Lower lobe of right lung (tissue), 2 donors: Measurements from ENCODE around the gene SLIT3. TPM values are rescaled to one million over a fixed set of nuclear protein-coding genes. Genes with fewer than 3 reads are reported as not detected.

ENCODE experiments used
- ATAC-seq, 2 donors: fragments of 200-7000 bp; cut with Tn5 transposase; one replicate each; pipeline ENCODE4 v1.9.1; 2020 to 2022; ENCODE audit warnings: mild to moderate bottlenecking in 2 of 2, moderate library complexity in 2 of 2
- DNase-seq: peaks from one replicate; pipeline ENCODE4 v3.0.0-alpha.2; 2020
- H3K27ac ChIP-seq: fragments of 200-600 bp; one replicate; pipeline ENCODE4 v1.8.0; 2022
- H3K27me3 ChIP-seq: fragments of 200-600 bp; one replicate; pipeline ENCODE4 v1.8.0; 2022; ENCODE audit warnings: low read depth
- H3K36me3 ChIP-seq: fragments of 200-600 bp; one replicate; pipeline ENCODE4 v1.8.0; 2022; ENCODE audit warnings: mild to moderate bottlenecking
- H3K4me1 ChIP-seq: fragments of 200-600 bp; one replicate; pipeline ENCODE4 v1.8.0; 2022
- H3K4me3 ChIP-seq: fragments of 200-600 bp; one replicate; pipeline ENCODE4 v1.8.0; 2022; ENCODE audit warnings: mild to moderate bottlenecking
- H3K9me3 ChIP-seq: fragments of 200-600 bp; one replicate; pipeline ENCODE4 v1.8.0; 2022
- CTCF ChIP-seq: fragments of 200-600 bp; IDR thresholded peaks from one replicate; pipeline ENCODE4 v1.8.0; 2022; ENCODE audit warnings: antibody characterized with exemption, mild to moderate bottlenecking
- intact Hi-C: fragments of 100-400 bp; cut with DNase I; formaldehyde crosslinking; loops from one replicate; pipeline ENCODE4 v1.11.0; 2022
- total RNA-seq: library from RNA; stranded (reverse); fragmentation: NEBNext Ultra II Directional; extraction: Animal tissue kit (Norgen Biotek cat#: 25700); gene quantifications from one replicate; pipeline ENCODE4 v1.2.1, GENCODE V29; 2021
- donor health status: DM: no; HTN: yes; CAD: no; lungs with severe emphysema.

The SLIT3 gene
- total RNA-seq, 1 donor from 2014 or later, result 48.6 TPM

- no peaks in the 10 kb centered on the region for H3K36me3 ChIP-seq
- H3K27me3 ChIP-seq, result no peaks in the 10 kb centered on the region
- ATAC-seq, result no peak
- H3K4me3 ChIP-seq, result no peak overlapping the region
- intact Hi-C loops, result no loop called here
- DNase-seq, result no peak
- H3K4me1 ChIP-seq, result no peaks in the 10 kb centered on the region
- no peak overlapping the region for H3K27ac ChIP-seq
- TF ChIP-seq CTCF, result no peak
- no peaks in the 10 kb centered on the region for H3K9me3 ChIP-seq
Measured at GRCh38 chr5:169341556-169341955, 40.6 kb upstream of the SLIT3 start.

DNA sequence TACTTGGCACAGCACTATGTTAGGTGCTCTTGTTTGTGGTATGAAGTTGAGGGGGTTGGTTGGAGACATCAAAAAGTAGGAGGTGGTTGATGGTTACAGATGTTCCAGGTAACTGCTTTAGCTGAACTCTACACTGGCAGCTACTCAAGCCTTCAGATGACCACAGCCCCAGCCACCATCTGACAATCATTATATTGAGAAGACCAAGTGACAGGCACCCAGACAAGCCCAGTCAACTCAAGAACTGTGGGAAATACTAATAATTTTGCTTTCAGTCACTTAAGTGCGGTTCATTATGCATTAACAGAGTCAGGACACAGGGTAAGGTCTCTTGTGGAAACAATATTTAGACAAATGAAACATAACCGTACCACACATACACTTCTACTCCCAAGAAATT, 38.9 kb upstream of the SLIT3 start:
- Histone ChIP-seq H3K4me1 (no peaks in the 10 kb centered on the region), H3K9me3 (no peaks in the 10 kb centered on the region), H3K27me3 (no peaks in the 10 kb centered on the region), H3K27ac (no peak overlapping the region), H3K36me3 (no peaks in the 10 kb centered on the region), H3K4me3 (no peak overlapping the region)
- ATAC-seq, result no peak
- intact Hi-C loops, result no loop called here
- TF ChIP-seq CTCF, result no peak
- no peak for DNase-seq

DNA sequence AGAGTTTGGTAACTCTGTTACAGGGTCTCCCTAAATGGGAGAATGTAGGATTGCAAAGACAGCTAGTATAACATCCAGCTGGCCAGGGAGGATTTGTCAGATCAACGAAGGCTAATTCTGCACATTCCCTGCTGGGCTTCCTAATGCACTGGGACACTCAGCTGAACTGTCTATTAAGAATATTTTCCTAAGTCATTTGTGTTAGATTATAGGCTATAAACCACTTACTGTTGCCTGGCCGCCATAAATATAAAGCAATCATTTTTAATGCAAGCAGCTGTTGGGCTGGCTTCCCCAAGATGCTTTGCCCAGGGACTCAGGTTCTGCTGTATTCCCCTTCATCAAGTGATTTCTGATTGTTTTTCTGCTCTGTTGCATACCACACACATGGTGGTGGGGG, 35.3 kb upstream of the SLIT3 start:
- no peaks in the 10 kb centered on the region for H3K36me3 ChIP-seq
- H3K4me3 ChIP-seq, result no peak overlapping the region
- intact Hi-C loops, result no loop called here
- ATAC-seq (no peak), DNase-seq (no peak)
- H3K27me3 ChIP-seq, result no peaks in the 10 kb centered on the region
- H3K27ac ChIP-seq, result no peak overlapping the region
- no peaks in the 10 kb centered on the region for H3K9me3 ChIP-seq
- TF ChIP-seq CTCF, result no peak
- no peaks in the 10 kb centered on the region for H3K4me1 ChIP-seq

DNA sequence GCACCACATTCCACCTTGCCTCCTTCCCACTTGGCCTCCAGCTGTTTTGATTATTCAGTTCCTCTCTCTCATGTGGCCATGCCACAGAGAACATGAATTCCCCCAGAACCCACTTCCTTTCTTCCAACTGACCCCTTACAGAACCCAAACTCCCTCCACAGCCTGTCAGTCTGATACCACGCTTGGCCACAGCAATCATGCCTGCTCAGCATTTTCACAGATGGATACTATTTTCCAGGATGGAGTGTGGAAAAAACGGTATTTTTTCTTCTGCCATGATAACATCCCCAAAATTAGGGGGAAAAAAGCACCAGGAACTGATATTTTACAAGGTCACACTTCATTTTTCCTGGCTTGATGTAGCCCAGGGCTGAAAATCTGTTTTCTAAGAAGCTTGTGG, 34.9 kb upstream of the SLIT3 start:
- no peak for TF ChIP-seq CTCF
- Histone ChIP-seq H3K27ac (no peak overlapping the region), H3K4me1 (no peaks in the 10 kb centered on the region), H3K27me3 (no peaks in the 10 kb centered on the region), H3K4me3 (no peak overlapping the region), H3K36me3 (no peaks in the 10 kb centered on the region), H3K9me3 (no peaks in the 10 kb centered on the region)
- ATAC-seq (no peak), DNase-seq (no peak)
- intact Hi-C loops, result no loop called here

GRCh38 chr5:169333518-169333917, 32.6 kb upstream of the SLIT3 start:
- no peaks in the 10 kb centered on the region for H3K36me3 ChIP-seq
- no peaks in the 10 kb centered on the region for H3K27me3 ChIP-seq
- no peaks in the 10 kb centered on the region for H3K9me3 ChIP-seq
- ATAC-seq, result no peak
- TF ChIP-seq CTCF, result no peak
- intact Hi-C loops, result no loop called here
- no peak overlapping the region for H3K27ac ChIP-seq
- no peak for DNase-seq
- no peaks in the 10 kb centered on the region for H3K4me1 ChIP-seq
- H3K4me3 ChIP-seq, result no peak overlapping the region

- no peaks in the 10 kb centered on the region for H3K9me3 ChIP-seq
- no peak overlapping the region for H3K4me3 ChIP-seq
- no peak overlapping the region for H3K27ac ChIP-seq
- ATAC-seq (no peak), DNase-seq (no peak)
- intact Hi-C loops, result no loop called here
- H3K27me3 ChIP-seq, result no peaks in the 10 kb centered on the region
- H3K36me3 ChIP-seq, result no peaks in the 10 kb centered on the region
- H3K4me1 ChIP-seq, result no peaks in the 10 kb centered on the region
- TF ChIP-seq CTCF, result no peak
Measured at GRCh38 chr5:169331292-169331852, 30.4 kb upstream of the SLIT3 start.
